B cell (primary cell): ENCODE measurements around the gene PA2G4. TPM values are rescaled to one million over a fixed set of nuclear protein-coding genes. Genes with fewer than 3 reads are reported as not detected.
A peak's percentile ranks its signal among the peaks of the same experiment; 100 is the strongest.

Source experiments
- ATAC-seq: fragments of 200-7000 bp; cut with Tn5 transposase; one replicate; pipeline ENCODE4 v1.10.0; 2021; ENCODE audit warnings: low read depth, mild to moderate bottlenecking, moderate number of reproducible peaks, moderate library complexity
- CTCF ChIA-PET: fragments of 350-600 bp; sonication (Branson Sonifier 250); formaldehyde crosslinking; loops from one replicate; lab custom pipeline; 2021; ENCODE audit warnings: antibody characterized with exemption, inconsistent platforms; lab: Charles Lee
- POLR2A ChIA-PET: fragments of 350-600 bp; sonication (Branson Sonifier 250); formaldehyde crosslinking; loops from one replicate; lab custom pipeline; 2021; ENCODE audit warnings: antibody characterized with exemption; lab: Charles Lee
- DNase-seq: peaks from one replicate; pipeline ENCODE4 v3.0.0; 2013
- H2AFZ ChIP-seq: 2 replicates; pipeline ENCODE4 v1.6.1; 2012; ENCODE audit warnings: mild to moderate bottlenecking, low read depth, low read length; ENCODE audit not compliant: insufficient read depth, poor library complexity, severe bottlenecking
- H3K27ac ChIP-seq, 2 donors: 1 replicate in 1 of 2; 2 replicates in 1 of 2; pipeline ENCODE4 v1.5.1; 2012 to 2013; ENCODE audit warnings: low read length in 2 of 2, mild to moderate bottlenecking in 2 of 2, moderate library complexity in 1 of 2
- H3K27me3 ChIP-seq, 4 experiments: fragments of 200-600 bp in 1 of 4; sonication (generic) in 1 of 4; replicated peaks in 1 of 4; 1 replicate in 2 of 4; 2 replicates in 2 of 4; pipeline versions ENCODE4 v1.6.1 to v1.7.0; 2013 to 2016; ENCODE audit warnings: low read length in 3 of 4, mild to moderate bottlenecking in 2 of 4, mixed read lengths in 1 of 4, moderate library complexity in 1 of 4; ENCODE audit not compliant: insufficient read depth in 4 of 4, control insufficient read depth in 3 of 4; ENCODE audit errors: control extremely low read depth in 1 of 4
- H3K36me3 ChIP-seq, 2 experiments: replicated peaks in 1 of 2; 1 replicate in 1 of 2; 2 replicates in 1 of 2; pipeline versions ENCODE4 v1.6.1 to v1.7.1; 2013; ENCODE audit warnings: low read length in 1 of 2; ENCODE audit not compliant: insufficient read depth in 2 of 2, control insufficient read depth in 1 of 2; ENCODE audit errors: control extremely low read depth in 1 of 2, extremely low read depth in 1 of 2
- H3K4me1 ChIP-seq, 2 donors: fragments of 200-600 bp in 1 of 2; sonication (generic) in 1 of 2; 1 replicate in 1 of 2; 2 replicates in 1 of 2; pipeline versions ENCODE4 v1.5.1 to v1.6.1; 2013 to 2017; ENCODE audit warnings: low read length in 2 of 2; ENCODE audit not compliant: control insufficient read depth in 2 of 2, insufficient read depth in 2 of 2
- H3K4me2 ChIP-seq: replicated peaks from 2 replicates; pipeline ENCODE3; 2012; ENCODE audit warnings: mild to moderate bottlenecking, low read depth, low read length; ENCODE audit not compliant: poor library complexity, severe bottlenecking
- H3K4me3 ChIP-seq, 5 experiments: fragments of 200-600 bp in 1 of 5; sonication (generic) in 1 of 5; 1 replicate in 3 of 5; 2 replicates in 2 of 5; pipeline versions ENCODE4 v1.5.1 to v1.7.0; 2011 to 2016; ENCODE audit warnings: low read length in 4 of 5, mild to moderate bottlenecking in 4 of 5, low read depth in 2 of 5, control low read depth in 1 of 5, moderate library complexity in 1 of 5; ENCODE audit not compliant: insufficient read depth in 1 of 5; ENCODE audit errors: control extremely low read depth in 1 of 5, extremely low read depth in 1 of 5
- H3K79me2 ChIP-seq: fragments of 200-600 bp; sonication (generic); one replicate; pipeline ENCODE4 v1.6.0; 2016; ENCODE audit warnings: low read length; ENCODE audit not compliant: control insufficient read depth, insufficient read depth
- H3K9ac ChIP-seq: fragments of 200-600 bp; sonication (generic); 2 replicates; pipeline ENCODE4 v1.6.1; 2017; ENCODE audit warnings: mild to moderate bottlenecking, low read length, moderate library complexity
- H3K9me3 ChIP-seq, 3 donors: one replicate each; pipeline versions ENCODE4 v1.6.1 to v1.7.1; 2013; ENCODE audit warnings: low read length in 2 of 3; ENCODE audit not compliant: control insufficient read depth in 2 of 3, insufficient read depth in 1 of 3; ENCODE audit errors: control extremely low read depth in 1 of 3
- H4K20me1 ChIP-seq: 2 replicates; pipeline ENCODE4 v1.6.0; 2012; ENCODE audit warnings: mild to moderate bottlenecking, low read length; ENCODE audit not compliant: insufficient read depth, control insufficient read depth, poor library complexity, severe bottlenecking
- H3K27ac Mint-ChIP-seq: one replicate; pipeline ENCODE4 v1.8.0; 2021; ENCODE audit warnings: mixed read lengths
- H3K27me3 Mint-ChIP-seq: one replicate; pipeline ENCODE4 v1.8.0; 2021; ENCODE audit warnings: mixed read lengths
- H3K4me1 Mint-ChIP-seq: one replicate; pipeline ENCODE4 v1.8.0; 2021; ENCODE audit warnings: mixed read lengths
- H3K4me3 Mint-ChIP-seq: one replicate; pipeline ENCODE4 v1.8.0; 2021; ENCODE audit warnings: mixed read lengths
- H3K9me3 Mint-ChIP-seq: one replicate; pipeline ENCODE4 v1.8.0; 2022; ENCODE audit warnings: mixed read lengths; ENCODE audit not compliant: insufficient read depth
- CTCF ChIP-seq: fragments of 200-600 bp; IDR thresholded peaks from one replicate; pipeline ENCODE4 v1.8.0; 2022; ENCODE audit warnings: antibody characterized with exemption, mild to moderate bottlenecking
- EZH2 ChIP-seq: IDR thresholded peaks from 2 replicates; pipeline ENCODE4 v1.6.1; 2012; ENCODE audit warnings: borderline replicate concordance, low read depth, mild to moderate bottlenecking, moderate library complexity, low read length; ENCODE audit not compliant: insufficient read depth, poor library complexity, severe bottlenecking
- WGBS: methylation state at CpG from one replicate; pipeline ENCODE4 v1.1.5; 2013; ENCODE audit warnings: missing lambda C conversion rate; ENCODE audit not compliant: insufficient coverage; 5-methylcytosine and 5-hydroxymethylcytosine counted together
- intact Hi-C: fragments of 100-400 bp; cut with micrococcal nuclease; formaldehyde crosslinking; loops from one replicate; pipeline ENCODE4 v1.10.0; 2022
- polyA plus RNA-seq: library from polyadenylated mRNA; depleted of rRNA; stranded (reverse); fragments of >200 nt; gene quantifications from 2 replicates; pipeline ENCODE4 v1.2.3, GENCODE V29; 2012
- total RNA-seq, 2 donors: library from RNA; stranded (reverse); fragments of 120-200 nt in 1 of 2; gene quantifications; 1 replicate in 1 of 2; 2 replicates in 1 of 2; pipeline versions ENCODE4 v1.2.3 to v1.2.4, GENCODE V29; 2013 to 2022

Gene PA2G4
- total and polyA plus RNA-seq, 2 donors (not counting 1 experiment from before 2014, with no cell fraction given) = 56.7 to 77.3 TPM

- Mint-ChIP-seq H3K4me1 (peaks cover 41% of the 10 kb centered on the region), H3K27ac (no peak overlapping the region), H3K9me3 (no peaks in the 10 kb centered on the region), H3K27me3 (no peaks in the 10 kb centered on the region), H3K4me3 (peak overlapping the region; percentile 54)
- DNase-seq = no peak
- Histone ChIP-seq H3K27me3 (no peaks in the 10 kb centered on the region), H3K79me2 (peaks cover 70% of the 10 kb centered on the region), H3K36me3 (peaks cover 0 to 3% of the 10 kb centered on the region in 2 experiments), H4K20me1 (no peaks in the 10 kb centered on the region), H3K4me1 (peaks cover 15 to 31% of the 10 kb centered on the region in 2 donors), H2AFZ (no peak overlapping the region), H3K9ac (no peak overlapping the region), H3K9me3 (no peaks in the 10 kb centered on the region), H3K27ac (no peak overlapping the region), H3K4me2 (no peak overlapping the region), H3K4me3 (no peak overlapping the region)
- 100% methylated on average over 4 of the region's 5 CpGs for WGBS
- POLR2A ChIA-PET = no interaction called here
- no peak for ATAC-seq
- intact Hi-C loops = loop anchor here (10.0 kb wide), 1 partner anchor 921 kb away; the partner anchor contains the start of gene NEMP1
- TF ChIP-seq CTCF (no peak), EZH2 (no peak)
- CTCF ChIA-PET = interaction anchor here (2.0 to 2.3 kb wide), 2 partner anchors 35 to 69 kb away, joined by 6 to 14 read pairs; partner anchors contain the start of genes RNF41 and SMARCC2
Measured at GRCh38 chr12:56153678-56154065, 49.3 kb downstream of the PA2G4 start.

GRCh38 chr12:56154246-56154771, 50.0 kb downstream of the PA2G4 start:
- POLR2A ChIA-PET = interaction anchor here (0.6 to 1.3 kb wide), 2 partner anchors 15 to 55 kb away, joined by 3 read pairs; no protein-coding TSS in a partner anchor

More at GRCh38 chr12:56154246-56154771, 50.0 kb downstream of the PA2G4 start:
- Mint-ChIP-seq H3K9me3 (no peaks in the 10 kb centered on the region), H3K27me3 (no peaks in the 10 kb centered on the region), H3K4me1 (peaks cover 47% of the 10 kb centered on the region), H3K4me3 (no peak overlapping the region), H3K27ac (no peak overlapping the region)
- Histone ChIP-seq H3K4me2 (no peak overlapping the region), H3K36me3 (peaks cover 0 to 3% of the 10 kb centered on the region in 2 experiments), H3K4me1 (peaks cover 20 to 38% of the 10 kb centered on the region in 2 donors), H3K4me3 (no peak overlapping the region), H3K79me2 (peaks cover 76% of the 10 kb centered on the region), H4K20me1 (peaks cover 3% of the 10 kb centered on the region), H3K27ac (no peak overlapping the region), H3K27me3 (no peaks in the 10 kb centered on the region), H2AFZ (no peak overlapping the region), H3K9ac (no peak overlapping the region), H3K9me3 (no peaks in the 10 kb centered on the region)
- ATAC-seq (no peak), DNase-seq (no peak)
- WGBS = no CpG with 5 or more reads among the region's 1 CpG
- TF ChIP-seq EZH2 = no peak
- no peak for TF ChIP-seq CTCF
- intact Hi-C loops = loop anchor here (10.0 kb wide), 1 partner anchor 920 kb away; the partner anchor contains the start of gene NEMP1
- CTCF ChIA-PET = interaction anchor here (0.9 to 2.9 kb wide), 6 partner anchors 26 to 68 kb away, joined by 4 to 14 read pairs (median 6); partner anchors contain the start of genes ESYT1, RNF41, SMARCC2 and ZC3H10
